ENCODE results near the gene LIN28B.

The LIN28B gene

DNA sequence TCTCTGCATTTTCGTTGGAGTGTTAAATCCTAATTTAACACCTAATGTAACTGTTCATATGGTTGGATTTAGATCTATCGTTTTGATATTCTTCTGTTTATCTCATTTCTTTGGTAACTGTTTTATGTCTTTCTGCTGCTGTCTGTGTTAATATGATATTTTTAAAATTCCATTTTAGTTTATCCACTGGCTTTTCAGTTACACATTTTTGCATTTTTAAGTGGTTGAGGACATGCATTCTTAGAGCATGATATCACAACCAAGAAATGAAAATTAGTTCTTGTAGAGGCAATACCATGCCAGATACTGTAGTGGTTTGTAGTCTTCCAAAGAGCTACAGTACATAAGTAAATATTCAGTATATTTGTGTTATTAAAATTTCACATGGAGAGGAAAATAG lies 58.6 kb downstream of the LIN28B start:
- no peak for DNase-seq

DNA sequence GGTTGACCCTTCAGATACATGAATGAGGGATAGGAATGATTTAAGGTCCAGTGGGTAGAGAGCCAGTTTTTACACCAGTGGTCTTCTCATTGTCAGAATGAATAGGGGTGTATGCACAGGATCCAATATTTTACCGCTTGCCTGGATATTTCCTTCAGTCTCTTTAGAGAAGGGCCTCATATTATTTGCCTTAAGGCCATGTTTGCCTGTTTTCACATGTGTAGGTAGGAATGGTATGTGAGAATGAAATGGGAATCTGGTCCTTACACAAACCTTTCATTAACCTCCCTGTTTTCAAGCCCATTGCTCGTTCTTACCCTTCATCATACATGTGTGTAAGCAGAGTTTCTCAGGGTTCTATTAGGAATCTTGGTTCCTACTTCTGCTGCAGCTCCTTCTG lies 62.4 kb downstream of the LIN28B start:
- DNase-seq, result no peak

DNA sequence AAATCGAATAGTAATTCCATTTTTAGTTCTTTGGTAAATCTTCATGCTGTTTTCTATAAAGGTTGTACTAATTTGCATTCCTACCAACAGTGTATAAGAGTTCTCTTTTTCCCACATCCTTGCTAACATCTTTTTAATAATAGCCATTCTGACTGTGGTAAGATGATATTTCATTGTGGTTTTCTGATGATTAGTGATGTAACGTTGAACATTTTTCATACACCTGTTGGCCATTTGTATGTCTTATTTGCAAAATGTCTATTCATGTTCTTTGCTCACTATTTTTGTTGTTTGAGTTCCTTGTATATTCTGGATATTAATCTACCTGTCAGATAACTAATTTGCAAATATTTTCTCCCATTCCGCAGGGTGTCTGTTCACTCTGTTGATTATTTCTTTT lies 64.5 kb downstream of the LIN28B start:
- no peak for DNase-seq

DNA sequence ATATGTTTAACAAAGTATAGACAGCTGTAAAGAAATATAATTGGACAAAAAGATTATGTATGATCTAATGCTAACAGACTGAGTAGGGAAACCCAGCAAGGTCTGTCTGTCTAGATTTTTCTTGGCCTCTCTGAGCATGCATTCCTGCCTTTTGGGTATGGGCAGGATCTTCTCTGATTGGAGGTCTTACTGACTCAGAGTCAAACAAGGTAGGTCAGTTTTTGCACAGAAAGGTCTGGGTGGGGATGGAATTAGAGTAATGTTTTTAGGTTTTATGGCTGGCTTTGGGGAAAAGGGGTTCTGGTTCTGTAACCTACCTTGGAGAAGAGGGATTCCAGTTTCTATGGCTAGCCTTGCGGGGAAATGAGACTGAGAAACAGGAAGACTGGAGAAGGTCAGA lies 65.5 kb downstream of the LIN28B start:
- DNase-seq, result no peak

DNA sequence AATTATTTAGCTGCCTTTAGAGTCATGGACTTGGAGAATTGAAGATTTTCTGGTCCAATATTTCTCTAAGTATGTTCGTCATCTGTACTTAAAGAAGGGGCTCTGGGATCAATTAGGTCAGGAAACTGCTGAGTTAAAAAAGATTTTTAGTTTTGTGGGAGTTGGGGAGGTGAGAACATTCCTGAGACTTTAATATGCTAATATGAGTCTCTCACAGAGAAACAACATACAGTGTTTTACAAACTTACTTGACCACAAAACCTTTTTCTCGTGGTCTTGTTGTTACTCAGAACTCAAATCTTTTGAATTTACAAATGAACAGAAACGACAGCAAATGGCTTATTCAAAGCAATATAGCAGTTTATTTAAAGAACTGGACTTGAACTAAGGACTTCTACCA lies 67.9 kb downstream of the LIN28B start:
- no peak for DNase-seq

DNA sequence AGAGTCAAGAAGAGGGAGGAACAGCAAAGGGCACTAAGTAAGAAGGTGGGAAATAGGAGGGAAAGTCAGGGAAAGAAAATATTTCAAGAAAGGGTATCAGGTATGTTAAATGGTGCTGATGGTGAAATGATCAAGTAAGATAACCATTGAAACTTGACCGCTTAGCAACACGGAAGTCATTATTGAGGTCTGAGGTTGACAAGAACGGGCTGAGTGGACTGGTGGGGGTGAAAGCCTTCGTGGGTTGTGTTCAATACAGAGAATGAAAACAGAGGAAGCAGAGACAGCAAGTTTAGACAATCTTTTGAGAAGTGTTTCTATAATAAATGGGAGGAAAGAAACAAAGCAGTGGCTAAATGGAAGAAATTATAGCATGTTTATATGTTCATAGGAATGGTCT lies 72.0 kb downstream of the LIN28B start:
- no peak for DNase-seq

DNA sequence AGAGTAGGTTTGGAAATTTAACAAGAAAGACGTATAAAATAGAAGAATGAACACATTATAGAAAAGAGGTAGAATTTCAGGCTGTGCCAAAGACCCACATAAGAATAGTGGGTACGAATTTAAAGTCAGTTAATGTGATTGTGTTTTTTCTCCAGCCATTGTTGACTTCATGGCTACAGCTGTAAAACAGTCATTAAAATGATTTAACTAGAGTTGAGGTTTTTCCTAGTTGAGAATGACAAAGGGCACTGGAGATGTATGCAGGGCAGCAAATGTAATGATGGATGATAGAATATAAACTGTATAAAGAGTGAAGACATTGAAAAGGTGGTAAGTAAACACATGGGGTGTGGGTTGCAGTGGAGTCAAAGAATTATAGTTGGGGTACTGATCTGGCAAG lies 72.7 kb downstream of the LIN28B start:
- DNase-seq, result no peak

DNA sequence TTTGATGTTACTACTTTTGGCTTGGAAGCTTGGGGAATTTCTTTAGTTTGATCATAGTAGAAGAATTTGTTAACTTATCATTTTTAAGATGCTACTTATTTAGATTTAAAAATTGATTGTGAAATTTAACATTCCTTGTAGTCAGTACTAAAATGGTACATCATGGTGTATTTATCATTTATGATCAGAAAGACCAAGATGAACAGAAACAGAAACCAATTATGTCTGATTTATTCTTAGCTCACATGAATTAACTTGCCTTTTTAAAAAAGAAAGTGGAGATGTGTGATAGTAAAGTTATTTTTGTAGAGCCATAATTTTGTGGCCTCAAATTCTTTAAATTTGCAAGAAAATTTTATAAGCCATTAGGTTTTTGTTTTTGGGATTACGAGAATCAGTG lies 77.6 kb downstream of the LIN28B start:
- no peak for DNase-seq

DNA sequence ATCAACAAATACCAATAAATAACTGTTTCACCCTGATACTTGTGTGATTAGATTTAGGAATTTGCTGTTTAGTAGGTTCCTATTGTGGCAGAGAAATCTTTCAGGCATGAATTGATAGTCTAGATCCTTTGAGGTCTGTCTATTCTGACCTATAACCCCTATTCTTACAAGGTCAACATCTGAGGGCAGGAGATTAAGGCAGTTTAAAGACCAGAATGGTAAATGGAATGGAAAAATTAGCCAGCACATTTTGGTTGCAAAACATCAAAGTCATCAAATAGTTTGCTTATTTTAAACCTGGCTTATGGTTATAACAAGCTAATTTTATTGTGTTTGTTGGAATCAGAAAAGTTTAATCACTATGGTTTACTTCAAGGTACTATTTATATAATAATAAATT lies 78.4 kb downstream of the LIN28B start:
- DNase-seq, result no peak

DNA sequence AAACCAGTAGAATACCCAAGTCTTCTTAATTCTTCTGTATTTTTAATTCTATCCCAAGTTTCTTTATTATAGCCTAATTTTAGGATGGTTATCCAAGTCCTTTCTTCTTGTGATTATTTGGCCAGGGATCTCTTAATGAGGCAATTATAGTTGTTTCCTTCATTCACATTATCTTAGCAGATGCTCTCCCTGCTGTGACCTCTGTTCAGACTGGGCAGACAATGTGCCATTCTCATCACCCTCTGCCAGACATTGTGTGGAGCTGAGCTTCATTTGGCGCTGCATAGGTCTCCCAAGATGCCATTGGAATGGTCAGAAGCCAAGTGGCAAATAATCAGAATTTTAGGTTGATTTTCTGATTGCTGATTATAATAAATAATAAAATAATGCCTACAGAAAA lies 79.4 kb downstream of the LIN28B start:
- DNase-seq, result no peak

DNA sequence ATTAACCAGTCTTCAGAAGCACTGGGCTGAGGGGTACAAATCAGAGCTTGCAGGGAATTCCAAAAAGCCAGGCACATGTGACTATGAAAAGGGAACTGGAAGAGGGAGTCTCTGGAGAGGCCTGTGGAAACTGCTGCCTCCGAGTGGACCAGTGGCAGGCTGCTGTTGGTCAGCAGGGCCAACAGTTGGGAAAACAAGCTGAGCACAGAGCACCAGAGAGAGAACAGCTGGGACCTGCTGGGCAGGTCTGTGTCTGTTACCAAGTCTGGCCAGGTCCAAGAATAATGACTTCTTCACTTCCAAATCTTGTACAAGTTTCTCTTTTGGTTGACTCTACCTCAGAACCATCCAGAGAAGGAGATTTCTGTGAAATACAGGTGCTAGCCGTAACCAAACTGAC lies 81.4 kb downstream of the LIN28B start:
- DNase-seq, result no peak

DNA sequence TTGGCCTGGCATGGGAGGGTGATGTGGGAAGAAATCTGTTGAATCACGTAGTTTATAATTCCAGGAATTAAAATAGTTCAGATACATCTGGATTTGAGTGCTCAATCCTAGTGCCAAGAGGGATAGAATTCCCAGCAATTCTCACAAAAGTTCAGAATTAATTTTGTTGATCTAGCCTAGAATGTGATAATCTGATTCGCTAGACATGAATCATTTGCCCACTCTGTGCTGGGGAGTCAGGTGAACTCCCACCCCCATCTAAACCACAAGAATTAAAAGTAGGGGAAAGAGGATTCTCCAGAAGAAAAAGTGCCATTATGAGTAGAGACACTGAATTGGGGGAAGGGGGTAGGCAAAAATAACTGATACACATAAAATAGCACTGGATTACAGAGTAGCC lies 85.0 kb downstream of the LIN28B start:
- DNase-seq, result no peak

DNA sequence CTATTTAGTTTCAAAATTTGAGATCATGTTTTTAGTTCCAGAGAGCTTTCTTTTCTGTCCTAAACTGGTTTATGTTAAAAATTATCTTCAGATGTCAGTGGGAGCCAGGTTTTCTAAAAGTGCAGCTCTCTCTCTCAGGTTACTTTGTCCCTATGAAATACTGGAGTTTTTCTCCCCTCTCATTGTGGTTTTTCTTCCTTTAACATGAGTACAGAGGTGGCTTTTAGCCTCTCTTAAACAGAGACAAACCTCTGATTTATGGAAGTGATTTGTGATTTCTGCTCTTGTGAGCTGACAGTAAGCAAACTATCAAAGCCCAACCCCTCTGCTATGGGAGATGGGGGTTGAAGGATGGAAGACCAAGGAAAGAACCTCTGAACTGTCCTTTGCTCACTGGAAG lies 85.7 kb downstream of the LIN28B start:
- DNase-seq, result no peak

DNA sequence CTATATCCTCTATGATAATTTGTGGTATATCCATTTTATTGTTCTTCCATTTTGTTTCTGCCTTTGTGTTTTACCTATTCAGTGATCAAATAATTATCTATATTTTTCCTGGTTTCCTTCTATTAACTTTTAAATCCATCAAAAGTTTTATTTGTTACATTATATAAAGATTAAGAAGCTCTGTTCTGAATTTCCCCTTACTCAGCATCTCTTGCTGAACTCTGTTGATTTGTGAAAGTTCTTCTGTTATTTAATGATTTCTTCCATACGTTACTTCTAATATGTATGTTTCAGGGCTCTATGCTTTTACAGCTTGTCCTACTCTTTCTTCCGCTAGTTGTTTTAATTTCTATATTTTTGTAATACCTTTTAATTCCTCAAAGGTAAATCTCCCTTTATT lies 87.1 kb downstream of the LIN28B start:
- no peak for DNase-seq

DNA sequence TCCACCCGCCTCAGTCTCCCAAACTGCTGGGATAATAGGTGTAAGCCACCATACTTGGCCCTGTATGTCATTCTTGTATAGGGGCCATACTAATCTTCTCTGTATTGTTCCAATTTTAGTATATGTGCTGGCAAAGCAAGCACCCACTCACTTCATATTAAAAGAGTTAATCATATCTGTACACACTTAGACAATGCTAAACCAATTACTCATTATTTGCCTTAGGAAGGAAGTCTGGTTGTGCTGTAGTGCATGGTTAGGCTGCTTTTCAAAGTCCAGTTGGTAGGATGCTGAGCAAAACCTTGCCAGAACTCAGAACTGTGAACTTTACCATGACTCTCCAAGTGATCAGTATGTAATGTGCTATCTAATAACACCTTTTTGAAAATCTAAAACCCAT lies 88.6 kb downstream of the LIN28B start:
- DNase-seq, result no peak

DNA sequence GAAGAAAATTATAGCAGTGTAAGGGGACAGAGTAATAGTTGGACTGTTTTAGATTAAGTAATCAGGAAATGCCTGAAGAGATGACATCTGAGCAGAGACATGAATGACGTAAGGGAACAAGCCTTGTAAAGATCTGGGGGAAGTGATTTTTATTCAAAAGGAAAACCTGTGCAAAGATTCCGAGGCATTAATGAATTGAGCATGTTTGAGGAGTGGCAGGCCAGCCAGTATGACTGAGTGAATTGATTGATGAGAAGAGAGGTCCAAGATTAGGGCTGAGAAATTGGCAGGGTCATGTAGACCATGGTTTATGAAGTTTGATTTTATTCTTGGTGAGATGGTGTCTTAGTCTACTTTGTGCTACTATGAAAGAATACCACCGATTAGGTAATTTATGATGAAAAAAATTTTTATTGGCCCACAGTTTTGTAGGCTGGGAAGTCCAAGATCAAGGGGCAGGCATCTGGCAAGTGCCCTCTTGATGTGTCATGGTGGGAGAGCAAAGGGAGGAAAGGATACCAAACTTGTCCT lies 95.1 kb downstream of the LIN28B start:
- DNase-seq, result no peak

DNA sequence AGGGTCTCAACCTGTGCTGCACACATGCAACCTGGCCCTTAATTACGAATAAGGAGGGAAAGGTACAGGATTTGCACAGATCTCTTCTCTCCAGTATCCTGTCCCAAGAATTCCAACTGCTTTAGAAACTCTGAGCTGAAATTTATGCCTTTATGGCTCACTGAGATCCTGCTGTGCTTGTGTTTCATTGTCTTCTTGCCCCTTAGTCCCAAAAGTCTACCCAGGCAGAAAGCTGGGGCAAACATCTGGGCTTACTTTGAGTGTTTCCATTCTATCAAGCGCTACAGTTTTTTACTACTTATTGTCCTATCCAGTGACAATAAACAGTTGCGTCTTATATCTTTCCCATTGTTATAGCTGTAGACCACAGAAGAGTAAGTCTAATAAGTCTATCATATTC lies 99.7 kb downstream of the LIN28B start:
- no peak for DNase-seq

DNA sequence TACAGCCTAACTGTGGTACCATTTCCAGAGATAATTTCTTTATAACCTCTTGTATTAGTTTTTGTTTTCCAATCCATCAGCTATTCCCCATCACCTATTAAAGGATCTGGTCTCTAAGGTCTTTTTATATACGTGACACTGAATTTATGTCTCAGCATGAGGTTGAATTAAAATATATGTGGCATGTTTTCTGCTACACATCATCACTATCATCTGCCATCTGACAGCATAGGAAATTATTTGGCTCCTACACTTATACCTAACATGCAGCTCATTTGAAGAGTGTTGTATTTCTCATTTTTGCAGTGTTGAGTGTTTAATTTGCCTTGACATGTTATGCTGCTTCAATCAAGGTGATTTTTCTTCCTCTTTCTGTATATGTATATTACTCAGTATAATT lies 100.3 kb downstream of the LIN28B start:
- no peak for DNase-seq

DNA sequence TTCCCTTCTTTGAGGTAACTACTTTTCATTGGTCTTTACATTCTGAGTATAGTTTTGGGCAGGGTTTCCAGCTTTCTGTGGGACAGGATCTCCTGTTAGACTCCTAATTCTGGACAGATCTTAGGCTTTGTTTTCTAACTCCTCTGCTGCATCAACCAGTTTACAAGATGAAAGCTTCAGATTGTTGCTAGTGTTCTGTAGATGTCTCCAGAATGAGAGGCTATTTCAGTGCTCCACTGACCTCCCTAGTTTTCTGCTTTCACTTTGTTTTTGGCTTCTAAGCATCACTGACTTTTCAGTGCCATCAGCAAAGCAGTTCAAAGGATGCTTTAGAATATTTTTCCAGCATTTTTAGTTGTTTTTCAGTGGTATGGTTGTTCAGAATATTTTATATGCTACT lies 101.4 kb downstream of the LIN28B start:
- no peak for DNase-seq

DNA sequence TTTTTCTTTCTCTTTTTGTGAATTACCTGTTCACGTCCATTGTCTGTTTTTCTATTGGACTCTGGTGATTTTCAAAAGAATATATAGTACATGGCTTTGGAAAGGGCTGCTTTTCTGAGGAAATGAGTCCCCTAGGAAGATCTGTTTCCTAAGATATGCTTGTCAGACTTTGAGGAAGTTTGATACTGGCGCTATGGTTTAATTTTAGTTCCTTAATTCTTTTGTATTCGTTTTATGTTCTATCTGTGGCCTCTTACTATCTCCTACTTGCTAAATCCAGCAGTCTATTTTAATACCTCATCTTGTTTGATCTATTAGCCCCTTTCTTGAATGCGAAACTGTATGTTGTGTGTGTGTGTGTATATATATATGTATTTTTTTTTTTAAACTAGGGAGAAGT lies 101.9 kb downstream of the LIN28B start:
- DNase-seq, result no peak

DNA sequence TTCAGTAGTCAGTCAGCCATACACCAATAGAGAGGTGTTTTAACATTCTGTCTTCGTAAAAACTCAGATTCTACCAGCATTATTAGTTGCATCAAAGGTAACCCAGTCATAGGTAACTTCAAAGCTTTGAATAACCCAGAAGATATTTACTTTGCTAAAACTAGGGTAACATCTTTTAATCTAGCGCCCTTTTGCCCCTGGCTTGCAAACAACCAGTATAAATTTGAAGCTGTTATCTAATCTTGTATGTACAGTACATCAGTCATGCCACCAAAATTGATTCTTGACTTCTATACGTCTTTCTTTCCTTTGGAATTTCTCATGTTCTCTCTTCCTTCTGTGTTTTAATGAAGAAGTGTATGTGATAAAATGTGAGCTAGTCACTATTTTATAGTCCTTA lies 109.3 kb downstream of the LIN28B start:
- DNase-seq, result no peak

DNA sequence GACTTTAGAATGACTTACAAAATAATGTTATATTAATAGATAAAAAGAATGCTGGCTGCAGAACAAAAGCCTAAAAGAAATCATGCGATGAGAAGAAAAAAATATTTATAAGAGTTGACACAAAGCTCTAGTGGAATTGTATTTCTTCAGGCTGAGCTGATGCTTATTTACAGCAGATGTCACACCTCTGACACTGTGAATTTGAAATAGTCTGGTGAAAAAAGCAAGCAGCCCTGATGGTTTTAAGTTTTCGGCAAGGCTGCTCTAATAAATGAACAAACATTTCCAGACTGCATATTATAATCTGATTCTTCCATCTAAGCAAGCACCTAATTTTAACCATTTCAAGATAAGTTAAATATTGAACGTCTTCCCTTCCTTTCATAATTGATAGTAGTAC lies 109.9 kb downstream of the LIN28B start:
- DNase-seq, result no peak

DNA sequence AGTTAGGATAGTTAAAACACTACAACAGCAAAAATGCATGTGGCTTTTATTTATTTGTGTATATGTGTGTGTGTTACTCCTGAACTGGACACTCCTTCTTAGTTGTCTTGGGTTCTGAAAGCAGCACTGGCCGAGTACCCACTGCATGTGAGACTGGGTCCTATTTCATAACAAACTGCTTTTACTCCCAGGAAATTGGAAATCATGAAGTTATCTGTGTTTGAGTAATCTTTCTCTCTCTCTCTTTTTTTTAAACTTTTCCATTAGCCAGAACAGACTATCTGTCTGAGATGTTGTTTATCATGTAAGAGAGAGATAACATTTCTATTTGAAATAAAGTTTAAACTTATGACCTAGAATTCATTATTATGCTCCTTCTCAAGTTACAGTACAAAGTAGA lies 110.4 kb downstream of the LIN28B start:
- DNase-seq, result no peak

DNA sequence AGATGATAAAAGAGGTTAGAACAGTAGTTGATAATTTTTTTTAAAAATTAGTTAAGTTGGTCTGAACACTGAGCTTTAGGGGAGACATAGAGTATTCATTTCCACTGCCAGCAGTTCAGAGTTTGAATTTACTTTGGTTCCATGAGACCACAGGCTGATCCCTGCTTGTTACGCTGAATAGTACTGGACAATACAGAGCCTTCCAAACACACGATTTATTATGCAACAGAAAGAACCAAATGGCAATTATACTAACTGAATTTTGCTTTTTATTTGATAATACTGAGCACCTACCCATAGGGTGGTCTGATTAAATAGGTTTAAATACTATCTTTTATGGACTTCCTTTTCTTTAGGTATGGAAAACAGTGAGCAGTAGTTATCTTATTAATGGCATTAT lies 111.5 kb downstream of the LIN28B start:
- no peak for DNase-seq

DNA sequence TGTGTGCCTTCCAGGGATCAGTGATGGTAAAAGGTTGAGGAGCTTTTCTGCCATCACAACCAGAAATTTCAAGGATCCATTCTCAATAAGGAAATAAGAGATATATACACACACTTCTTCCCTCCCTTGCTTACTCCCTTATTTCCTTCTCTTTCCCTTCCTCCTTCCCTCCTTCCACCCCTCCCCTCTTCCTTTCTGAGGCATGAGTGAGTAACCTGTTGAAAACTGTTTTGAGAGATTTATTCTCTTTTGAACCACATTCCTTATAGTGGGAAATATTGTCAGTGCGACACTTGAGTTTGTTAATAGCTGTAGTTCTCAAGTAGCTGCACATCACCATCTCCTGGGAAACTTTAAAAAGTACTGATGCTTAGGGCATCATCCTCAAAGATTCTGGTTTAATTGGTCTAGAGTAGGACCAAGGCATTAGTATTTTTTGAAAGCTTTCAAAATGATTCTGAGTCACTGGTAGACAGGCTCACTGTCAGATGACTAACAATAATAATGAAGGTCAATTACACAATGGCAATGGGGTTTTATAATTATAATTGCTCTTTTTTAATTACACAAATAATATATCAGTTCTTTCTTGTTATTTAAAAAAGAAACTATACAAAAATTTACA lies 113.0 kb downstream of the LIN28B start:
- no peak for DNase-seq

DNA sequence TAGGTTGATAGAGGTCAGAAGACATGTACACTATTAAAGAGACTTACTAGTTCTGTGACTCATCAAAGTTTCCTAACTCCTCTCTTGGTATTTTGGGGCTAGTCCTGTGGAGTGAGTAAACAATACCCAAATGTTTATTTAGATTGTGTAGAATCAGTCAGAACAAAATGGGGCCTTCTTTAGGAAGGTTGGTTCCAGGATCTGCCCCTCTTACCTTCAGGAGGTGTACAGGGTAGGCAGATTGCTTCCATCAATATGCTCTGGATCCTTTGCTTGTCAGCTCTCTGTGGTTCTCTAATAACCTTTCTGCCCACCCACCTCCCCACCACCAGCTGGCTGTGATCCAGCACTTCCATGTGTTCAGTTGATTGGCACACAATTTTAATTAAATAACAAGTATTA lies 115.9 kb downstream of the LIN28B start:
- no peak for DNase-seq
